Mesenchymal stem cell (in vitro differentiated cells and primary cell): Measurements from ENCODE around the gene LRP1B.

Experiments used
- DNase-seq: peaks from one replicate; pipeline ENCODE4 v3.0.0-alpha.2; 2013
- H2AFZ ChIP-seq: one replicate; pipeline ENCODE4 v1.6.1; 2013; ENCODE audit warnings: low read depth, mild to moderate bottlenecking, control low read depth, inconsistent platforms, low read length, moderate library complexity
- H2AK5ac ChIP-seq: 2 replicates; pipeline ENCODE4 v1.6.1; 2013; ENCODE audit warnings: low read length, moderate library complexity, mild to moderate bottlenecking, inconsistent platforms; ENCODE audit not compliant: severe bottlenecking
- H2BK120ac ChIP-seq: one replicate; pipeline ENCODE4 v1.6.1; 2013; ENCODE audit warnings: low read depth, mild to moderate bottlenecking, inconsistent platforms, low read length, moderate library complexity
- H2BK12ac ChIP-seq, 2 experiments: one replicate each; pipeline ENCODE4 v1.6.1; 2013; ENCODE audit warnings: inconsistent platforms in 2 of 2, low read length in 2 of 2, mild to moderate bottlenecking in 2 of 2, moderate library complexity in 2 of 2, control low read depth in 1 of 2
- H2BK15ac ChIP-seq: one replicate; pipeline ENCODE4 v1.6.1; 2013; ENCODE audit warnings: mild to moderate bottlenecking, low read depth, inconsistent platforms; ENCODE audit not compliant: poor library complexity, severe bottlenecking
- H2BK5ac ChIP-seq: 2 replicates; pipeline ENCODE4 v1.6.1; 2013; ENCODE audit warnings: low read depth, mild to moderate bottlenecking, low read length, control low read depth, inconsistent platforms; ENCODE audit not compliant: poor library complexity, severe bottlenecking
- H3K14ac ChIP-seq, 2 experiments: one replicate each; pipeline ENCODE4 v1.6.1; 2013; ENCODE audit warnings: inconsistent platforms in 2 of 2, low read length in 2 of 2, control low read depth in 1 of 2, mild to moderate bottlenecking in 1 of 2, moderate library complexity in 1 of 2
- H3K18ac ChIP-seq, 2 experiments: one replicate each; pipeline ENCODE4 v1.6.1; 2013; ENCODE audit warnings: inconsistent platforms in 2 of 2, low read length in 2 of 2, control low read depth in 1 of 2, low read depth in 1 of 2, mild to moderate bottlenecking in 1 of 2
- H3K23ac ChIP-seq, 2 experiments: one replicate each; pipeline ENCODE4 v1.6.1; 2013; ENCODE audit warnings: inconsistent platforms in 2 of 2, low read length in 2 of 2, mild to moderate bottlenecking in 2 of 2, moderate library complexity in 2 of 2, control low read depth in 1 of 2
- H3K27ac ChIP-seq: 2 replicates; pipeline ENCODE4 v1.5.1; 2013; ENCODE audit warnings: mild to moderate bottlenecking, moderate library complexity, low read length, control low read depth, inconsistent platforms; ENCODE audit not compliant: poor library complexity, severe bottlenecking
- H3K27me3 ChIP-seq, 2 experiments: 2 replicates each; pipeline versions ENCODE4 v1.6.1 to v1.7.0; 2013; ENCODE audit warnings: low read length in 2 of 2, mild to moderate bottlenecking in 2 of 2, moderate library complexity in 2 of 2, control low read depth in 1 of 2, inconsistent platforms in 1 of 2; ENCODE audit not compliant: control insufficient read depth in 1 of 2, insufficient read depth in 1 of 2
- H3K36me3 ChIP-seq, 2 experiments: 2 replicates each; pipeline versions ENCODE4 v1.6.1 to v1.7.0; 2013; ENCODE audit warnings: low read length in 2 of 2, control low read depth in 1 of 2, inconsistent platforms in 1 of 2, low read depth in 1 of 2, mild to moderate bottlenecking in 1 of 2; ENCODE audit not compliant: insufficient read depth in 2 of 2, control insufficient read depth in 1 of 2
- H3K4ac ChIP-seq, 2 experiments: one replicate each; pipeline ENCODE4 v1.6.1; 2013; ENCODE audit warnings: inconsistent platforms in 2 of 2, low read length in 2 of 2, mild to moderate bottlenecking in 2 of 2, moderate library complexity in 2 of 2, control low read depth in 1 of 2, low read depth in 1 of 2
- H3K4me1 ChIP-seq: 2 replicates; pipeline ENCODE4 v1.6.1; 2013; ENCODE audit warnings: low read depth, low read length, control low read depth; ENCODE audit not compliant: control insufficient read depth, insufficient read depth
- H3K4me2 ChIP-seq: 2 replicates; pipeline ENCODE4 v1.6.1; 2013; ENCODE audit warnings: low read length, mild to moderate bottlenecking, inconsistent platforms; ENCODE audit not compliant: poor library complexity, severe bottlenecking
- H3K4me3 ChIP-seq, 2 experiments: 2 replicates each; pipeline versions ENCODE4 v1.5.1 to v1.7.0; 2013; ENCODE audit warnings: low read length in 2 of 2, mild to moderate bottlenecking in 2 of 2, control low read depth in 1 of 2, low read depth in 1 of 2; ENCODE audit not compliant: insufficient read depth in 1 of 2
- H3K79me1 ChIP-seq: replicated peaks from 2 replicates; pipeline ENCODE4 v1.6.1; 2013; ENCODE audit warnings: mild to moderate bottlenecking, control low read depth, low read length, inconsistent platforms; ENCODE audit not compliant: poor library complexity, severe bottlenecking
- H3K9ac ChIP-seq: 2 replicates; pipeline ENCODE4 v1.7.0; 2013; ENCODE audit warnings: mild to moderate bottlenecking, low read length, moderate library complexity
- H3K9me3 ChIP-seq: 2 replicates; pipeline ENCODE4 v1.7.0; 2013; ENCODE audit warnings: mild to moderate bottlenecking, low read length; ENCODE audit not compliant: control insufficient read depth
- H4K8ac ChIP-seq: one replicate; pipeline ENCODE4 v1.6.1; 2013; ENCODE audit warnings: inconsistent platforms, mild to moderate bottlenecking, low read length, moderate library complexity
- H4K91ac ChIP-seq: one replicate; pipeline ENCODE4 v1.6.1; 2013; ENCODE audit warnings: mild to moderate bottlenecking, low read length, inconsistent platforms
- WGBS: methylation state at CpG from one replicate; pipeline ENCODE4 v1.1.7; 2013; ENCODE audit warnings: mixed read lengths; 5-methylcytosine and 5-hydroxymethylcytosine counted together

Gene LRP1B

DNA sequence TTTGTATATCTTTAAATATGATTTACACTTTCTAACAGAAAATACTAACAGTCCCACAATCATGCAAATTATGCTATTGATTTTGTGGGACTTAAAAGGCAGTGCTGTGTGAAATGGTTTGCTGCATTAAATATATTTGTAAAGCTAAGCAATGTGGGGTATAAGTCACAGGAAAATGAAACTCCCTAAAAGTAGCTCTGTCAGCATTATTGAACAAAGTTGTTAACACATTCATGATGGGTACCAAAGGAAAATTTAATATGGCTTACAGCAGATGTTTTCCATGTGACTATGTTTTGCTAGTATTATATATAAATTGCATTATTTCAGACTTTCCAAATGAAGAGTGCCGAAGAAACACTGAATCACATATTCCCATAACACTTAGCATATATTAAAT is 1450.0 kb downstream of the LRP1B start:
- no peaks in the 10 kb centered on the region for H3K36me3 ChIP-seq
- no peak overlapping the region for H2BK120ac ChIP-seq
- H3K27me3 ChIP-seq, result no peaks in the 10 kb centered on the region
- no peak overlapping the region for H4K91ac ChIP-seq
- no peaks in the 10 kb centered on the region for H3K9me3 ChIP-seq
- no peaks in the 10 kb centered on the region for H3K4me1 ChIP-seq
- H4K8ac ChIP-seq, result no peak overlapping the region
- H3K9ac ChIP-seq, result no peak overlapping the region
- no peak overlapping the region for H3K27ac ChIP-seq
- H2BK5ac ChIP-seq, result no peak overlapping the region
- H2BK12ac ChIP-seq, result no peak overlapping the region
- no peak overlapping the region for H3K18ac ChIP-seq
- H3K4me2 ChIP-seq, result no peak overlapping the region
- no peak overlapping the region for H3K14ac ChIP-seq
- no peak overlapping the region for H3K4ac ChIP-seq
- no peaks in the 10 kb centered on the region for H3K79me1 ChIP-seq
- H2AFZ ChIP-seq, result no peak overlapping the region
- no CpG with 5 or more reads among the region's 1 CpG for WGBS
- DNase-seq, result no peak
- no peak overlapping the region for H3K4me3 ChIP-seq
- H2BK15ac ChIP-seq, result no peak overlapping the region
- no peak overlapping the region for H2AK5ac ChIP-seq
- H3K23ac ChIP-seq, result no peak overlapping the region

- 81% methylated on average over 3 of the region's 4 CpGs for WGBS
These were observed 1451.1 kb downstream of the LRP1B start for GRCh38 chr2:140679752-140680151.

GRCh38 chr2:140669911-140670310 is 1460.9 kb downstream of the LRP1B start:
- H3K23ac ChIP-seq, result no peak overlapping the region
- no peak overlapping the region for H2AK5ac ChIP-seq
- WGBS, result no CpG with 5 or more reads among the region's 3 CpGs

More at GRCh38 chr2:140679752-140680151, 1451.1 kb downstream of the LRP1B start:
- no peak overlapping the region for H2AK5ac ChIP-seq
- H2AFZ ChIP-seq, result no peak overlapping the region
- no peaks in the 10 kb centered on the region for H3K9me3 ChIP-seq
- H3K36me3 ChIP-seq, result no peaks in the 10 kb centered on the region
- H3K27me3 ChIP-seq, result no peaks in the 10 kb centered on the region
- H2BK12ac ChIP-seq, result no peak overlapping the region
- H3K18ac ChIP-seq, result no peak overlapping the region
- H3K27ac ChIP-seq, result no peak overlapping the region
- H3K79me1 ChIP-seq, result no peaks in the 10 kb centered on the region
- H3K14ac ChIP-seq, result no peak overlapping the region
- no peak overlapping the region for H3K4me2 ChIP-seq
- H3K4me3 ChIP-seq, result no peak overlapping the region
- no peak overlapping the region for H2BK15ac ChIP-seq
- DNase-seq, result no peak
- no peak overlapping the region for H4K8ac ChIP-seq
- no peak overlapping the region for H2BK5ac ChIP-seq
- no peak overlapping the region for H3K4ac ChIP-seq
- H4K91ac ChIP-seq, result no peak overlapping the region
- no peak overlapping the region for H2BK120ac ChIP-seq
- H3K4me1 ChIP-seq, result no peaks in the 10 kb centered on the region
- H3K9ac ChIP-seq, result no peak overlapping the region
- H3K23ac ChIP-seq, result no peak overlapping the region

DNA sequence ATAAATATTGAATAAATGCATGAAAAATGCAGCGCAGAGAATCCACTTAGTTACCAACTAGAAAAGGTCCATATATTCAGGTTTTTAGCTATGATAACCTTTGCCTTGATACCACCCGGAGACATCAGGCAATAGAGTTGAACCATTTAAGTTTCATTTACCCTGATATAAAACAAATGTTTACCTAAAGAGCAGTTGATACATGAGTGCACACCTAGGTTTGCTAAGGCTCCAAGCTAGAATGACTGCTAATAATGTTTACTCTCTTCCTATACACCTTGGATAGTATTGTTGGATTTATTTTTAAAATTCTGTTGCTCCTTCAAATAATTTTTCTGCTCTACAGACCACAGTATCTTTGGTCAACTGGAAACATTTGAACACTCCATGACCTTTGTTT is 1463.6 kb downstream of the LRP1B start:
- H3K27me3 ChIP-seq, result no peaks in the 10 kb centered on the region
- no peak for DNase-seq
- H3K4me2 ChIP-seq, result no peak overlapping the region
- no peak overlapping the region for H2BK15ac ChIP-seq
- no peak overlapping the region for H3K27ac ChIP-seq
- H2AFZ ChIP-seq, result no peak overlapping the region
- H2AK5ac ChIP-seq, result no peak overlapping the region
- H4K91ac ChIP-seq, result no peak overlapping the region
- no peaks in the 10 kb centered on the region for H3K36me3 ChIP-seq
- WGBS, result 94% methylated on average over 2 of the region's 2 CpGs
- H3K18ac ChIP-seq, result no peak overlapping the region
- no peak overlapping the region for H2BK120ac ChIP-seq
- H3K4me3 ChIP-seq, result no peak overlapping the region
- no peak overlapping the region for H4K8ac ChIP-seq
- no peak overlapping the region for H3K23ac ChIP-seq
- no peak overlapping the region for H3K9ac ChIP-seq
- H3K4me1 ChIP-seq, result no peaks in the 10 kb centered on the region
- no peak overlapping the region for H2BK5ac ChIP-seq
- no peak overlapping the region for H3K14ac ChIP-seq
- no peaks in the 10 kb centered on the region for H3K79me1 ChIP-seq
- H3K9me3 ChIP-seq, result no peaks in the 10 kb centered on the region
- no peak overlapping the region for H2BK12ac ChIP-seq
- no peak overlapping the region for H3K4ac ChIP-seq

More at GRCh38 chr2:140669911-140670310, 1460.9 kb downstream of the LRP1B start:
- no peak overlapping the region for H3K27ac ChIP-seq
- no peaks in the 10 kb centered on the region for H3K4me1 ChIP-seq
- H3K4ac ChIP-seq, result no peak overlapping the region
- no peak overlapping the region for H2BK12ac ChIP-seq
- H2BK5ac ChIP-seq, result no peak overlapping the region
- H3K36me3 ChIP-seq, result no peaks in the 10 kb centered on the region
- no peak overlapping the region for H4K91ac ChIP-seq
- no peak overlapping the region for H2BK15ac ChIP-seq
- H2AFZ ChIP-seq, result no peak overlapping the region
- H3K27me3 ChIP-seq, result no peaks in the 10 kb centered on the region
- no peak overlapping the region for H3K9ac ChIP-seq
- H3K4me3 ChIP-seq, result no peak overlapping the region
- no peaks in the 10 kb centered on the region for H3K79me1 ChIP-seq
- H2BK120ac ChIP-seq, result no peak overlapping the region
- H3K18ac ChIP-seq, result no peak overlapping the region
- no peak overlapping the region for H3K4me2 ChIP-seq
- no peak overlapping the region for H3K14ac ChIP-seq
- no peak overlapping the region for H4K8ac ChIP-seq
- no peak for DNase-seq
- H3K9me3 ChIP-seq, result no peaks in the 10 kb centered on the region
